ENCODE data around the gene NUP210. TPM values are rescaled to one million over a fixed set of nuclear protein-coding genes. Genes with fewer than 3 reads are reported as not detected.

NUP210 gene
- total RNA-seq, 1 donor = 140 TPM

DNA sequence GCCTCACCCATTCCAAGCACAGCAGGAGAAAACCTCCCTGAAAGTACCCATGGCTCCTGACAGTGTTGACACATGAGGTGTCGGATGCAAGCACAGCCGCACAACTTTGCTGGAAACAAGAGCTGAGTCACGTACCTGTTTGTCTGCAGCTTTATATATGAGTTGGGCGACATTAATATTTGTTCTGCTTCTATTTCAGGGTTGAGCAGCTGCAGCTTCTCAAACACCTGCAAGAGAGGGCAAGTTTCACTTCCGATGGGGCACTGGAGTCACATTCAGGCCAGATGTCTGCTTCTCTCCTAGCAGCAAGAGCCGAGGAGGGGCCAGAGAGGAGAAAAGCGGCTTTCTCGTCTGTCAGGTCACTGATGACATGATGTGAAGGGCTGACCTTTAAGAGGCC lies 88.0 kb downstream of the NUP210 start:
- no peak for DNase-seq (ENCODE audit: low read depth in 2 of 3, low spot score in 2 of 3)

DNA sequence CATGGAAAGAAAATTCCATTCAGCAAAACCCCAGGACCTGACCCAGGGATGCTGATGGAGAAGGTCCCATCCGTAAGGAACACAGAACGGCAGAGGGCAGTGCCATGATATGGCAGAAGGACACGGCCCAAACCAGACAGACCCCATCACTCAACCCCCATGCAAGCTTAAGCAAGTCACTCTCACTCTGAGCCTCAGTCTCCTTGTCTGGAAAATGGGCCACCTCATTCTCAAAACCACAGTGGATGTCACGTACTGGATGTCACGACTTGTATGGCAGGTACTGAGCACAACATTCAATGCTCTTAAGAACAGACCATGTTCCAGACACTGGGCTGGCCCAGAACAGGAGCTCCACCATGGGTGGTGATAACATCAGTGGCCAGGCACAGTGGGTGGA lies 90.4 kb downstream of the NUP210 start:
- DNase-seq (ENCODE audit: low read depth in 2 of 3, low spot score in 2 of 3) = no peak

DNA sequence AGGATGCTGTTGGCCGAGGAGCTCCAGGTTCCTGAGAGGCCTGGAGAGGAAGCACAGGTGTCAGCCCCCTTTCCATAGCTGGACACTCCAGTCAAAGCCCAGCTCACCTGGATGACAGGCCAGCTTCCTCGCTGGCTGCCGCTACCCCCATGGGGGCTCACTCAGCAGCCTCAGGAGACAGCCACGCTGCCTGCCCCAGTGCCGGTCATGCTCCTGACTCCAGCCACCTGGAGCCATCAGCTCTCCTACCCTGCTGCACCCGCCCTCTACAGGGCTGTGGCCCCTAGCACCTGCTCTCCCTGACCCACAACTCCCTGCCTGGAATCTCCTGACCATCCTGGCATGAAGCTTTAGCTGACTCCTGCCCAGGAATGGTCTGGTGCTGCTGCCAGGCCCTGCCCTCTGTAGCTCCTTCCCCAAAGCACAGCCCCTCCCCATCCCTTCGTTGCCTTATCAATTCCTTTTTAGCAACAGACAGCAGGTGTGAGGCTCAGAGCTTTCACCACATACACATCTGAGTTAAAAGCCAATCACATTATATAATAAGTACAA lies 94.2 kb downstream of the NUP210 start:
- no peak for DNase-seq (ENCODE audit: low read depth in 2 of 3, low spot score in 2 of 3)

DNA sequence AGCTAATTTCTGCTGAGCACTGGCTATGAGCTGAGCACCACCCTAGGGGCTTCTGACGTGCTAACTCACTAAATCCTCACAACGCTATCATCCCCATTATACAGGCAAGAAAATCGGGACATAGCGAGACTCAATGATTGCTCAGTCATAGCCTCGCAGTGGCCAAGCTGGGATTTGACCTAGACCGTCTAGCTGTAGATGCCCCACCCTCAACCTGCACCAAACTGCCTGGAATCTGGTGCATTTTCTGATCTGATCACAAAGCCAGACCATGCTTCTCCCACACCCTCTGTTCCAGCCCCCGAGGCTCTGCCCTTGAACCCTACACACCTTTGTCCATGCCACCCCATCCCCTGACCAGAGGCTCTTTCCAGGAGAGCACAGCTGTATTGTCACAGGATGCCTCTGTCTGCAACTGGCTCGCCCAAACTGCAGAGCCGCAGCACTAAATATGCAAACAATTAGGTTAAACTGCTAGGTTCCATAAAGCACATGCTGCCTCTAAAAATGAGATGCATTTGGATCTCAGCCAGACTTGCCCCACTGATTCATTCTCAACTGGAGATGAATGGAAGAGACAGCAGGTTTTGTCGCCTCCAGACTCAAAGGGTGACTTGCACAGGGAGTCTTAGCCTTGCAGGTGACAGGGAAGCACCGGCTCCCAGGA lies 95.2 kb downstream of the NUP210 start:
- DNase-seq (ENCODE audit: low read depth in 2 of 3, low spot score in 2 of 3) = no peak

DNA sequence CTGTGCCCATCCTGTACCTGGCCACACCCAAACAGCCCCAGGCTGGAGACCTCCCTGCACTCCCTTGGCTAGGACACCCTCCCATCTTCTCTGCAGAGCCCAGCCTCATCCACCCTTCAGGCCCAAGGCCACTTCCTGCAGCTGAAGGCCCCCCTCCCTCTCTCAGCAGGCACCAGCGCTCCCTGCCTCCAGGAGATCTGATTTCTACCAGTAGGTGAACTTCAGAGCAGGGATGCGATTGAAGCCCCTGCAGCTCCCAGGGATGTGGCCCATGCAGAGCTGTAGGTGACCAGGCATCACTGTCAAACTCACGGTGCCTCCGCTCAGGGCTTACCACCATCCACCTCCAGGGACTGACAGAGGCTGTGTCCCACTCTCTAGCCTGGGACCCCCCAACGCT lies 96.3 kb downstream of the NUP210 start:
- DNase-seq (ENCODE audit: low read depth in 2 of 3, low spot score in 2 of 3) = no peak

DNA sequence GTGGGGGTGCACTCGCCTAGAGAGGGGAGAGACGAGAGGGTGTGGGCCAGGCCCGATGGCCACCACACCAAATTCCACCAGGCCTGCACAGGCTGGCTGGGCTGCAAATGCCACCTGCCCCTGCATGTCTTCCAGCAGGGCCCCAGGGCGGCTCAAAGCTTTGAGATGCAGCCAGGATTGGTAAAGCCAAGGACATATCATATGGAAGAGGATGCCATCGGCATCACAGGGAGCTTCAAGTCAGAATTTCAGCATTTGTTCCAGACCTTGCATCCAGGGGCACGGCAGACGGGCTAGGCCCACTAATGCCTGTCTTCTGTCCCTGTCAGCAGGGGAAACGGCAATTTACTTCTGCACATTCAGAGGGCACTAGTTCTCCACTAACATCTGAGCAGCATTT lies 97.8 kb downstream of the NUP210 start:
- no peak for DNase-seq (ENCODE audit: low read depth in 2 of 3, low spot score in 2 of 3)

DNA sequence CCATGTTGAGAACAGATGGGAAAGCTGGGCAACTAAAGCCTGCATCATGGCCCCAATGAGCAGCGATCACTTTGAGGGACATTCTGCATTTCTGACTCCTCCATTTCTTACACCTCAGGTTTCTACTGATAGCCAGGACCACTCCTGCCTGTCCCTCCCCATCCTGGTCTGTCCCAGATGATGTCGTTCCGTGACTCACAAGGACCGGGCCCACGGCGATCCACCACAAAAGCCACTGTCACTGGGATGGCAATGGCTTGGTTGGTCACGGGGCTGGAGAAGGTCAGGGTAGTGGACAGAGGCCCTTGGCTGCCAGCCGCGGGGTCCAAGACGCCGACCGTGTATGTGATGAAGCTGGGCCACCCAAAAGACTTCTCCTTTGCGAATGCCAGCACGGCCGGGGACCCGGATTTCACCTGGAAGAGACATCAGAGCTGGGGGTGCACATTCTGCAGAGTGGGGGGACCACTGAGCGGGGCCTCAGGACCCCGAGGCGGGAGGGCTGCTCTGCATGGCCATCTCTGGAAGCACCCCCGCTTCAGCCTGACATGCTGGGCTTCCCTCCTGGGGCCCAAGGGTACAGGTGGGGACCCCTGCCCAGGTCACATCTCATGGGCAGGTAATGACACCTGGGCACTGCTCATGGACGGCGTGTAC lies 100.4 kb downstream of the NUP210 start:
- DNase-seq (ENCODE audit: low read depth in 2 of 3, low spot score in 2 of 3) = no peak

DNA sequence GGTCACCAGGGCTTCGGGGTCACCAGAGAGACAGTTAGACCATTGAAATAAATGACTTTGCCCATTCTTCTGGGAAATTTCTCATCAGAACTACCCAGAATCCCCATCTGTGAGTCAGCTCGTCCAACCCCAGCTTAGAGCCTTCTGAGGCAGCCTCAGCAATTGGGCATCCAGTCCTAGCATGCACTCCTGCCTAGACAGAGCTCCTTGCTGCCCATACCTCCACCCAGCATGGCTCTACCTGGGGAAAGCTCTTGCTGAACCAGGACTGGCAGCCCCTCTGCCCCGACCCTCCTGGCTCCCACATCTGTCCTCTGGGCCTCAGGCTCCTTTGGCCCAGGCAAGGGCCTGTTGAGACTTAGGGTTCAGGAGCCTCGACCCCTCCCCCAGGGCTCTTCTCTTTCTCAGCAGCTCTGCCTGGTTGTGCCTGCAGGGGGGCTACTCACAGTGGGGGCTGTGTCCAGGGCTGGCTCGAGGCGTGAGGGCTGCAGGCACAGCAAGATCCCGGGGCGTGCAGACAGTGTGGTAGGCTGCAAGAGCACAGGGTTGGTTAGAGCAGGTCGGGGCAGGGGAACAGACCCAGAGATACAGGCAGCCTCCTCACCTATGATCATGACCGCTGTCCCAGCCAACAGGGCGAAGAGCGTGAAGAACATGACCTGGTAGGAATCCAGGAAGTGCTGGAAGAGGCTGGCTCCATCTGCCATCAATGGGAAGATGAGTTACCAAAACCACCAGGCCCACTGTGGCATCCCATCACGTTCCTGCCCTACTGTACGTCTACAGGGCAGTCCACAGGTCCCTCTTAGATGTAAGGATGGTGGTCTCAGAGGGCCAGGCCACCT lies 101.3 kb downstream of the NUP210 start:
- no peak for DNase-seq (ENCODE audit: low read depth in 2 of 3, low spot score in 2 of 3)

DNA sequence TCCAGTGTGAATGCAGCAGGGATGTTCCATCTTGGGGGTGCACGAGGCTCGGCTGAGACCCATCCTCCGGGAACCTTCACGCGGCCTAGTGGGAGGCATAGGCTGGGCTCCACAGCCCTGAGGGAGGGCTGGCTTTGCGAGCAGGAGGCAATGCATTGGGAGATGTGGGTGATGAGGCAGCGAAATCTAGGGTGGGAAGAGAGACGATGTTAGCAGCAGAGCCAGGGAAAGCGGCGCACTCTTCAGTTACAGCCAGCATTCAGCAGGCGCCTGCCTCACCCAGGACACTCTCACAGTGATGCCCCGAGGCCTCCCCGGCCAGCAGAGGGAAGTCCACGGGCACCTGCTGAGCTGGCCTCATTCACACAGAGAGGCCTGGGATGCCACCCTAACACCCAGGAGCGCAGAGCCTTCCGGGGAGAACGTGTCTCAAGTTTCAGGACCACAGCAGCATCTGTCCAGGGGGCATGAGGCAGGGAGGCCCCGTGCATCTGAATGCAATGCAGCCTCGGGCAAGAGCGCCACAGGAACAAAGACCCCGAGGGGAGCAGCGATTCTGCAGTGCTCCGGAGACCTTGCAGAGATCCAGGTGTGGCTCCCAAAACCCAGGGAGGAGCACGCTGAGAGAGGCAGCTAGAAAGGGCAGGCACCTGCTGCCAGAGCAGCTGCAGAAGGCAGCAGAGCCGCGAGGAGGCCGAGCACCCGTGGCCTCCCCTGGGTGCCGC lies 102.4 kb downstream of the NUP210 start:
- no peak for DNase-seq (ENCODE audit: low read depth in 2 of 3, low spot score in 2 of 3)

DNA sequence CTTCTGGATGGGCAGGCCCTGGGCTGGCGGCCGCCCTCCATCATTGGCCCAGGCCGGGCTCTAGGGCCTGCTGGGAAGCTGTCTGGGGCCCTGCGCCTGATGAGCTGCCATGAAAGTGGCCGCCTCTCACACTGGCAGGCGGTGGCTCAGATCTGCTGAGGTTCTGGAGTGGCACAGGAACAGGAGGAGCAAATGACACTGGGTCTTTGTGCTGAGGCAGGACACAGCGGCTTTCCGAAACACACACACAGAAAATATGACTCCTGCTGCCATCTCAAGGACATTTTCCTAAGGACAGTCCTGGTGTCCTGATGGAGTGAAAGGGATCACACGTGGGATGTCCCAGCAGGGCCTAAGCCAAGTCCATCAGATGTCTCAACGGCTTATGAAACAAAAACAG lies 103.5 kb downstream of the NUP210 start:
- no peak for DNase-seq (ENCODE audit: low read depth in 2 of 3, low spot score in 2 of 3)

DNA sequence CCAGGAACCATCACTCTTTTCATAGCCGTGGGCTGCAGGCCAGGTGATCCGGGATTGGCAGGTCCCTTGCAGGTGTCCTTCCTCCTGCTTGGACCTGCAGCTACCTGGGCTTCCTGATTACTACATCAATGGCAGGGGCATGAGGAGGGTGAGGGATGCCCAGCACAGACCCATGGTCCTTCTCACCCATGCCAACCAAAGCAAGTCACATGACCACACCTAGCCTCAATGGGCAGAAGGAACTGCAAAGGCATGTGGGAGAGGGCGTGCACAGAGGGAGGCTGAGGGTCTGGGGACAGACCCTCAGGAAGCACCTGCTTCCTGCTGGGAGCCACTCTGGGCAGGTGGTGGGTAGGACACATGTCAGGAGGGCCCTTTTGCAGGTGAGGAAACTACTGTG lies 105.2 kb downstream of the NUP210 start:
- DNase-seq (ENCODE audit: low read depth in 2 of 3, low spot score in 2 of 3) = no peak

DNA sequence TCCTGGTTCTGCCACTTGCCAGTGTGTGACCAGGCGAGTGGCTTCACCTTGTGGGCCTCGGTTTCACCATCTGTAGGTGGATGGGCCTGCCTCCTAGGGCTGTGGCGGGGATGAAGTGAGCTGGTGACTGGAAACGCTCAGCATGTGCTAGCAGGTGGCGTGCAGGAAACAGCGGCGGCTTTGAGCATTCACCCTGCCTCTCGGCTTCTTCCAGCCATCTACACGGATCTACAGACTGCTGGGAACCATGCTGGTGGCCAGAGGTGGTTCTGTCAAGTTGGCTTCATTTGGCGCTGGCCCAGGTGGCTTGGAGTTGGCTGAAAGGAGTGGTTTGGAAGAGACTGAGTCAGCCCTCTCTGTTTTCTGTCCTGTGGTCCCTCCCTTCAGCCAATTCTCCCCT lies 106.3 kb downstream of the NUP210 start:
- DNase-seq (ENCODE audit: low read depth in 2 of 3, low spot score in 2 of 3) = no peak

DNA sequence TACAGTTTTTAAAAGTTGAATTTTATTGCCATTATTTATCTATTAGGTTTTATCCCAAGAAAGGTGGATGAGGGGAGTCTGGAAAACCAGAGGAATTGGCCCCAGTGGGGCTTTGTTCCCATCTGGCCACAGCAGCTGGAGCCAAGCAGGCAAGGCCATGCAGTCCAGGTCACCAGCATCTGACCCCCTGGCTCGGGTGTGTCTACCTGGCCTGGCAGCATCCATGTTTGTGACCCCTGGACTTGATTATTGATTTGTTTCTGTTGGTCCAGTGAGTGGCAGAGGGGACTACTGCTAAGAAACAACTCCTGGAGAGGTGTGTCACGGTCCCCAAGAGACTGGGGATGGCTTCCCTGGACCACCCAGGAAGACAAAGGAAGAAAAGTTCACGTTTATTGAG lies 111.1 kb downstream of the NUP210 start:
- DNase-seq (ENCODE audit: low read depth in 2 of 3, low spot score in 2 of 3) = no peak

DNA sequence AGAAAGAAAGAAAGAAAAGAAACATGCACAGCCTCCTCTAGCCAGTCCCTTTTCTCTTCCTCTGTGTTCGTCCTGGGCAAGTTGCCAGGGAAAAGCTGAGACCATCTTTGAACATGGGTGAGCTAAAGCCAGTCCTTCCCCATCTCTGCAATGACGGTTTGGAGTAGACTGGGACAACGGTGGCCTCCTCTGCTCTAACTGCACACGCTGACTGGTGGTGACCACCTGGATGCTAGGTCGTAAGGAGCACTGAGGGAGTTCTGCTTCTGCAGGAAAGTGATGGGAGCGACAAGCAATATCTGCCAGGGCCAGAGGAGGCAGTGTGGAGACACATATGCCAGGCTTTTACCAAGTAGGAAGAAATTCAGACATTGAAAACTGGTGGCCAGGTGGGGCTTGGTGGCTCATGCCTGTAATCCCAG lies 111.7 kb downstream of the NUP210 start:
- peak in 2 of 3 donors; percentile 54 to 69 for DNase-seq (ENCODE audit: low read depth in 2 of 3, low spot score in 2 of 3)

DNA sequence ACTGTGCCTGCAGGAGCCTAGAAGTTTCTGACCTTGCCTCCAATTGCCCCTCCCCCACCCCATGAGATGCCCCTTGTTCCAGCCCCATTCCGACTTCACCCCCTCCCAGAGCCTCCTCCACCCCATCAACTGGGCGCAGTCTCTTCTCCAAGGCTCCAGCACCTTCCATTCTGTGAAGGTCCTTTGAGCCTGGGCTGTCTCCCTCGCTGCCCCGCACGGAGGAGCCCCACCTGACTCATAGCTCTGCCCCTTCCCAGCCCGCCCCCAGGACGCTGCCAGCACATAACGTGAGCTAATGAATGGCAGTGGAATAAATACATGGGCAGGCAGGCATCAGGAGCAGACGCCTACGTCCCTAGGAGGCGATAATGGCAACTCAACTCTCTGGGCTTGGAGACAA lies 113.1 kb downstream of the NUP210 start:
- DNase-seq (ENCODE audit: low read depth in 2 of 3, low spot score in 2 of 3) = no peak

DNA sequence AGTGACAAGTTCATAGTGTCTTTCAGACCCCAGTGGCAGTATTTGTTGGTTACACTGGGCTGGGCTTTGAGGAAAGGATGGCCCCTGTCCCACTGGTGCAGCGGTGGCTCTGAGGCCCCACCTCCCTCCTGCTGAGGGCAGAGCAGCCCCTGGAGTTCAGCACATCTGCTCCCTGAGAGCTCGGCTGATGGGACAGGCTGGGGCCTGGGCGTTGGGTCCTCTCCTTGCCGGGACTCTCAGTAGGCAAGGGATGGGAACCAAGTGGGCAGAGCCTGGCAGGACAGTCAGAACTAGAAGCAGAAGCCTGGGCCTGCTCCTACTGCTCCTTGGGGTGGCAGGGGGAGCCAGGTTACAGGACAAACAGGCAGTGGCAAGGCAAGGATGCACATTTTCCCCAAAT lies 114.5 kb downstream of the NUP210 start:
- no peak for DNase-seq (ENCODE audit: low read depth in 2 of 3, low spot score in 2 of 3)

DNA sequence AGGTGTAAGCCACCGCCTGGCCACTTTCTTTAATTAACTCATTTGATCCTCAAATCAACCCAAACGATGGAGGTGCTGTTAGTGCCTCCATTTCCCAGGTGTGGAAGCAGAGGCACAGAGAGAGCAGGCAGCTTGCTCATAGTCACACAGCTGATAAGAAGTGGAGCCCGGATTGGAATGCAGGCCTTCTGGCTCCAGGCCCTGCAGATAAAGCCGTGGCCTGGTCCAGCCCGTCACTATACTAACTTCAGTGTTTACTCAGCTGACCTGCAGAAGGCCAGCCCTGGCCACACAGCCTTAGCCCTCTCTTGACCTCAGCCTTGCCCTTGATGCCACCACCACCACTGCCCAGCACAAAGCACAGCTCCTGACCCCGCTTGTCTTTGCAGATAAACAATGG lies 116.7 kb downstream of the NUP210 start:
- no peak for DNase-seq (ENCODE audit: low read depth in 2 of 3, low spot score in 2 of 3)

DNA sequence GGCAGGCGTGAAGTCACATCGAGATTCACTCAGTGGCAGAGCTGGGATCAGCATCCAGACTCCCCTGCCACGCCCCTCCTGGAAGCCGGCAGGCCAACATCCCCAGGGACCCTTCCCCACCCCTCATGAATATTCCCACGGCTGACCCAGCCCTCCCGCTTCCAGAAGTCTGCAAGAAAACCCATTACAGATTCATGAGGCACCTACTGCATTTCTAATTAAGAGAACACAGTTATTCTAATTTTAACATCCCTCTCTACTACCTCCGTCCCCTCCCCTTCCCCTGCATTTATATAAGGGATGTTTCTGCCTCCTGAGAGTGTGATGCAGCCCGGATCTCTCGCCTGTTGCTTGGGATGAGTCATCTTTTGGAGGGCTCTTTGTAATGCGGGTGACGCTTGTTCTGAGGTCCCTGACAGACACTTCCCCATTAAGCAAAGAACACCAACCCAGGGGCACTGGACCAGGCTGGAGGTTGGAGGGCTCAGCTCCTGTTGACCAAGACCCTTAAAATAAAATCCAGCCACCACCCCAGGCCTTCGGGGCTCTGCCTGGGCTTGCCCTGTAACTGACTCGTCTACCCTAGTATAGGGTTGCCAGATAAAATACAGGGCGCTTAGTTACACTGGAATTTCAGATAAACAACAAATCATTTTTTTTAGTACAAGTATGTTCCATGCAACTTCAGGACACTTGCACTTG lies 118.7 kb downstream of the NUP210 start:
- peak in 2 of 3 donors; percentile 81 to 88 for DNase-seq (ENCODE audit: low read depth in 2 of 3, low spot score in 2 of 3)

DNA sequence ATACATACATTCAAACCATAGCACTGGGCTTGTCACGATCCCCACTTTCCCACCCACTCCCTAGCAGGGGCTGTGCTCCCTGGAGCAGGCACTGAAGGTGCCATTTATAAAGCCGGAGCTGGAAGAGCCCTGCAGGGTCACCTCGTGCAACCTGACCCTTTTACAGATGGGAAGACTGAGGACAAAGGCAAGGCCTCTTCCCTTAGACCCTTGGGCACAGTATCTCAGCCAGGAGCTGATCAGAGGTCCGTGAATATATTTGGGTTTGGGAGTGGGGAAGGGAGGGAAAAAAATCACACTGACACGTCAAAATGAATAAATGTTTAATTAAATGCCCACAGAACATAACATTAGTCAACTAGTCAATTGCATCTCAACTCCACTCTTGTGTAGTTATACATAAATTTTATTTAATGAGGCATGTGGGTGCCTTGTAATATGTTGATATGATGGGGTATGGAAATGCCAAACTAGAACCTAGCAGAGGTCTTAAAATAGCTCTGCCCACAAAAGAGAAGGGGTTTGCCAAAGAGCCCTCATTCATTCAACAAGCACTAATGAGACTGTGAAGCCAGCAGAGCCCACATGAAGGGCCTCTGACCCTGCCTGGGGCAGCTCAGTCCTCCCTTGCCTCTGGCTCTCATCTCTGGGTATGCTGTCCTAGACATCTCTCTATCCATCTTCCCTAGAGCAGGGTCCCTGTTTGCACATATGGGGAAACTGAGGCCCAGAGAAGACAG lies 119.4 kb downstream of the NUP210 start:
- DNase-seq (ENCODE audit: low read depth in 2 of 3, low spot score in 2 of 3) = no peak

All from hematopoietic multipotent progenitor cell (in vitro differentiated cells).